GM18861 (cell line): ENCODE data around the gene PKDCC.

ENCODE experiments used
- ATAC-seq: cut with Tn5 transposase; IDR thresholded peaks from one replicate; pipeline ENCODE4 v1.9.1; 2021; ENCODE audit not compliant: unreplicated experiment

PKDCC gene

GRCh38 chr2:42104621-42105020 lies 56.8 kb downstream of the PKDCC start:
- ATAC-seq: no peak

DNA sequence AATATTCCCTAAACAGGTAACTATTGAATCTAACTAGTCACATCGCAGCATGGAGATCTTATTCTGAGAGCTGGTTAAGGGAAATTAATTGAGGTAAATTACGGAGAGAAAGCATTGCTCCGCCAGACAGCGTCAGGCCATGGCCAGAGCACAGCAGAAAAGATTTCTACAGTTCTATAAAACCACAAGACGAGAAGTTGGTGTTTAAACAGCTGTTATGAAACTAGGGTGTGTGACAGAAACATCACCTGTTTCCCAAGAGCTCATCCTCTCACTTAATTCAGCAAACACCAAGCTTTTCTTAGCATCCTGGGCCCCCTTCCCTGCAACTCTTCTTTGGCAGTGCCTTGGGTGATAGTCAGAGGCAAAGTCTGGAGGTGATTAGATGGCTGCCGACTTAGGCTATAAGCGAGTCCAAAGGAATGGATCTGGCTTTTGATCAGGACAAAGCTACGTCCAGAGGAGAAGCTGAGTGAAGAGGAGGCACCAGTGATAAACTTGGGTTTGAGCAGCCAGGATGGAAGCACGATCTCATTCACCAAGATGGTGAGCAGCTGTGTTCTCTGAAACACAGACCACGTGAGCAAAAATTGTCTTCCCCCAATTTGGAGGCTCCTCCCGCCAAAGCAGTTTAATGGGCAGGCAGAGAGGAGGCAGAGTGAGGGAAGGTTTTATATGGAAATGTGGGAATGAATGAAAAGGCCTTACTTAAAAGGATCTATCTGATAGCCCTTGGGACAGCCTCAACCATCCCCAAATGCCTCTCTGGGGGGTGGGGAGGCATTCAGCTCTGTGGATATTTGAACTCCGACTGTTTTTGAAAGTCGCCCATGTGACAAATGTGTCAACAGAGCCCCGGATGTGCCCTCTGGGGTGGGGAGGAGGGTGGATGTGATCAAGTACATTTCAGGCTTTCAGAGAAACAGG lies 57.8 kb downstream of the PKDCC start:
- ATAC-seq: peak; percentile 55

GRCh38 chr2:42106257-42106816 lies 58.5 kb downstream of the PKDCC start:
- ATAC-seq: no peak

DNA sequence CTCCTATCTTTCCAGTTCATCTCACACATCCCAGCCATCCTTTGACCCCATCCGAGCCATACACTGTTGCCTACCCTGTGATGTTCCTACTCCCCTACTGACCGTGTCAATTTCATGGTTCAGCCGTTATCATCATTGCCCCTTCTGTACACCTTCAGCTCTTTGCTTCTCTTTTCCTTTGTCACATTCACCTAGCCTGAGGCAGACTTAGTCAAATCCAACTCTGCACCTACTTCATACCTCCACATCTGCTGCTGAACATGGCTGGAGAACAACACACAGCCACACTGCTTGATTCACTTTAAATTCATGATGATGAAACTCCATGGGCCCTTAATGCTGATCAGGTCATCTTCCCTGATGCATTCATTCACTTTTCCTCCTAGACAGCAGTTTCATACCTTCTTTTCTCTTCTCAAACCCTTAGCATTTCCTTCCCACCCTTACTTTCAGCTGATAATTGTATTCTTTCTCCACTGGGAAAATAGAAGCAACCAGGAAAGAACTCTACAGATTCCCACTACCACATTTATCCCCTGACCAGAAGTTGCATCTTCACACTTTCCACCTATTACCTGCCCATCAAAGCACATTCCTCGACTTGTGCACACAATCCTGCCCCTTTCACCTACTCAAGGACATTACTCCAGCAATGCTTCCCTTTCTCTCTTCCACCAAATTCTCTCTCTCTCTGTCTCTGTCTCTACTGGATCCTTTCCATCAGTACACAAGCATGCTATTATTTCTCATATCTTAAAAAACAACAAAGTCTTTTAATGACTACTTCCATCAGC lies 59.6 kb downstream of the PKDCC start:
- no peak for ATAC-seq
